NCI-H146 (cell line): ENCODE results near the gene ZBTB46.
A peak's percentile ranks its signal among the peaks of the same experiment; 100 is the strongest.
"Not testable (repeated sequence)": the region's sequence is repeated elsewhere in the genome, so short reads cannot be mapped to it uniquely, and the experiment has no call there.

Experiments
- DNase-seq: peaks from one replicate; lab custom pipeline; 2025; lab: John Stamatoyannopoulos, UW

The ZBTB46 gene

GRCh38 chr20:63858393-63859165, 27.5 kb upstream of the ZBTB46 start:
- peak; percentile 45 for DNase-seq

GRCh38 chr20:63857764-63858392, 26.8 kb upstream of the ZBTB46 start:
- DNase-seq = no peak

- DNase-seq = no peak
Observed at GRCh38 chr20:63856098-63856511, 25.0 kb upstream of the ZBTB46 start.

- DNase-seq = no peak
Observed at GRCh38 chr20:63855363-63856097, 24.5 kb upstream of the ZBTB46 start.

- DNase-seq = no peak
Observed at GRCh38 chr20:63854766-63855362, 23.8 kb upstream of the ZBTB46 start.

- no peak for DNase-seq
Observed at GRCh38 chr20:63854069-63854765, 23.2 kb upstream of the ZBTB46 start.

- DNase-seq = not testable (repeated sequence)
Observed at GRCh38 chr20:63853733-63854068, 22.6 kb upstream of the ZBTB46 start.

GRCh38 chr20:63851548-63851943, 20.5 kb upstream of the ZBTB46 start:
- DNase-seq = not testable (repeated sequence)

- DNase-seq = no peak
Observed at GRCh38 chr20:63850689-63851547, 19.9 kb upstream of the ZBTB46 start.

- DNase-seq = no peak
Observed at GRCh38 chr20:63848003-63848911, 17.2 kb upstream of the ZBTB46 start.

GRCh38 chr20:63847237-63848002, 16.4 kb upstream of the ZBTB46 start:
- DNase-seq = no peak

GRCh38 chr20:63846888-63847236, 15.8 kb upstream of the ZBTB46 start:
- no peak for DNase-seq

GRCh38 chr20:63846128-63846771, 15.2 kb upstream of the ZBTB46 start:
- peak; percentile 24 for DNase-seq

- DNase-seq = no peak
Observed at GRCh38 chr20:63844511-63844991, 13.5 kb upstream of the ZBTB46 start.

GRCh38 chr20:63843778-63844177, 12.7 kb upstream of the ZBTB46 start:
- DNase-seq = peak; percentile 38

GRCh38 chr20:63843222-63843621, 12.2 kb upstream of the ZBTB46 start:
- DNase-seq = no peak

- DNase-seq = no peak
Observed at GRCh38 chr20:63842258-63842657, 11.2 kb upstream of the ZBTB46 start.

GRCh38 chr20:63840405-63840828, 9.4 kb upstream of the ZBTB46 start:
- no peak for DNase-seq

- DNase-seq = no peak
Observed at GRCh38 chr20:63839620-63840019, 8.6 kb upstream of the ZBTB46 start.
